ENCODE results near the gene IFT88.

Gene IFT88

GRCh38 chr13:20728579-20729311 is 161.8 kb downstream of the IFT88 start:
- no peak overlapping the region for H3K4me3 ChIP-seq (ENCODE audit: low read length)
- TF ChIP-seq EZH2phosphoT487 (IDR thresholded peaks at IDR 0.05; ENCODE audit: low read length) (no peak), EZH2 (optimal IDR thresholded peaks at IDR 0.05; ENCODE audit: low read depth, low read length) (no peak), CTCF (IDR thresholded peaks at IDR 0.05; ENCODE audit: low read length) (no peak)
- no peaks in the 10 kb centered on the region for H3F3A ChIP-seq (ENCODE audit: insufficient read depth, low read length)
- H3K4me2 ChIP-seq (ENCODE audit: low read depth, low read length) = no peak overlapping the region
- H3K9ac ChIP-seq (ENCODE audit: low read length) = no peak overlapping the region
- no peaks in the 10 kb centered on the region for H3K9me3 ChIP-seq (replicated peaks; ENCODE audit: insufficient read depth, low read length)
- H3K36me3 ChIP-seq (replicated peaks; ENCODE audit: insufficient read depth, low read length) = no peaks in the 10 kb centered on the region
- H3K27ac ChIP-seq (ENCODE audit: low read length) = no peak overlapping the region
- H3K4me1 ChIP-seq (ENCODE audit: low read length) = no peaks in the 10 kb centered on the region
- H3K9me2 ChIP-seq (replicated peaks; ENCODE audit: insufficient read depth, low read length) = no peaks in the 10 kb centered on the region
- no peaks in the 10 kb centered on the region for H4K20me1 ChIP-seq (ENCODE audit: insufficient read depth, low read length)
- no peak for DNase-seq
- no peaks in the 10 kb centered on the region for H3K27me3 ChIP-seq (replicated peaks; ENCODE audit: insufficient read depth, low read length)
- no peak overlapping the region for H2AFZ ChIP-seq (ENCODE audit: low read length)
- H3K79me2 ChIP-seq (ENCODE audit: low read length) = no peaks in the 10 kb centered on the region

- no peak overlapping the region for H3K4me2 ChIP-seq (ENCODE audit: low read depth, low read length)
- H3K9me3 ChIP-seq (replicated peaks; ENCODE audit: insufficient read depth, low read length) = no peaks in the 10 kb centered on the region
- no peak for DNase-seq
- H3K27me3 ChIP-seq (replicated peaks; ENCODE audit: insufficient read depth, low read length) = no peaks in the 10 kb centered on the region
- no peaks in the 10 kb centered on the region for H3F3A ChIP-seq (ENCODE audit: insufficient read depth, low read length)
- H2AFZ ChIP-seq (ENCODE audit: low read length) = no peak overlapping the region
- no peaks in the 10 kb centered on the region for H3K36me3 ChIP-seq (replicated peaks; ENCODE audit: insufficient read depth, low read length)
- no peaks in the 10 kb centered on the region for H3K79me2 ChIP-seq (ENCODE audit: low read length)
- H4K20me1 ChIP-seq (ENCODE audit: insufficient read depth, low read length) = no peaks in the 10 kb centered on the region
- no peaks in the 10 kb centered on the region for H3K4me1 ChIP-seq (ENCODE audit: low read length)
- no peaks in the 10 kb centered on the region for H3K9me2 ChIP-seq (replicated peaks; ENCODE audit: insufficient read depth, low read length)
- no peak for TF ChIP-seq CTCF (IDR thresholded peaks at IDR 0.05; ENCODE audit: low read length)
- TF ChIP-seq EZH2phosphoT487 (IDR thresholded peaks at IDR 0.05; ENCODE audit: low read length) = no peak
- no peak for TF ChIP-seq EZH2 (optimal IDR thresholded peaks at IDR 0.05; ENCODE audit: low read depth, low read length)
- no peak overlapping the region for H3K4me3 ChIP-seq (ENCODE audit: low read length)
- no peak overlapping the region for H3K27ac ChIP-seq (ENCODE audit: low read length)
- no peak overlapping the region for H3K9ac ChIP-seq (ENCODE audit: low read length)
Measured at GRCh38 chr13:20729633-20730585, 163.0 kb downstream of the IFT88 start.

- H3K9me2 ChIP-seq (replicated peaks; ENCODE audit: insufficient read depth, low read length) = no peaks in the 10 kb centered on the region
- H3K27ac ChIP-seq (ENCODE audit: low read length) = no peak overlapping the region
- no peaks in the 10 kb centered on the region for H3K4me1 ChIP-seq (ENCODE audit: low read length)
- no peaks in the 10 kb centered on the region for H4K20me1 ChIP-seq (ENCODE audit: insufficient read depth, low read length)
- no peak overlapping the region for H3K9ac ChIP-seq (ENCODE audit: low read length)
- no peak overlapping the region for H3K4me2 ChIP-seq (ENCODE audit: low read depth, low read length)
- no peak overlapping the region for H2AFZ ChIP-seq (ENCODE audit: low read length)
- DNase-seq = no peak
- no peak for TF ChIP-seq EZH2phosphoT487 (IDR thresholded peaks at IDR 0.05; ENCODE audit: low read length)
- TF ChIP-seq CTCF (IDR thresholded peaks at IDR 0.05; ENCODE audit: low read length) = no peak
- TF ChIP-seq EZH2 (optimal IDR thresholded peaks at IDR 0.05; ENCODE audit: low read depth, low read length) = no peak
- no peaks in the 10 kb centered on the region for H3K9me3 ChIP-seq (replicated peaks; ENCODE audit: insufficient read depth, low read length)
- H3K27me3 ChIP-seq (replicated peaks; ENCODE audit: insufficient read depth, low read length) = no peaks in the 10 kb centered on the region
- no peak overlapping the region for H3K4me3 ChIP-seq (ENCODE audit: low read length)
- H3F3A ChIP-seq (ENCODE audit: insufficient read depth, low read length) = no peaks in the 10 kb centered on the region
- H3K36me3 ChIP-seq (replicated peaks; ENCODE audit: insufficient read depth, low read length) = no peaks in the 10 kb centered on the region
- no peaks in the 10 kb centered on the region for H3K79me2 ChIP-seq (ENCODE audit: low read length)
Measured at GRCh38 chr13:20738616-20739015, 171.7 kb downstream of the IFT88 start.

Data from MM.1S (cell line).